ENCODE measurements around the gene TRABD2A. TPM values are rescaled to one million over a fixed set of nuclear protein-coding genes. Genes with fewer than 3 reads are reported as not detected.

The TRABD2A gene
- total and polyA plus RNA-seq, 2 of the 13 experiments (the other 11 are each of a cell fraction or from before 2014, with no cell fraction given) = 0.15 TPM; not detected in 1

DNA sequence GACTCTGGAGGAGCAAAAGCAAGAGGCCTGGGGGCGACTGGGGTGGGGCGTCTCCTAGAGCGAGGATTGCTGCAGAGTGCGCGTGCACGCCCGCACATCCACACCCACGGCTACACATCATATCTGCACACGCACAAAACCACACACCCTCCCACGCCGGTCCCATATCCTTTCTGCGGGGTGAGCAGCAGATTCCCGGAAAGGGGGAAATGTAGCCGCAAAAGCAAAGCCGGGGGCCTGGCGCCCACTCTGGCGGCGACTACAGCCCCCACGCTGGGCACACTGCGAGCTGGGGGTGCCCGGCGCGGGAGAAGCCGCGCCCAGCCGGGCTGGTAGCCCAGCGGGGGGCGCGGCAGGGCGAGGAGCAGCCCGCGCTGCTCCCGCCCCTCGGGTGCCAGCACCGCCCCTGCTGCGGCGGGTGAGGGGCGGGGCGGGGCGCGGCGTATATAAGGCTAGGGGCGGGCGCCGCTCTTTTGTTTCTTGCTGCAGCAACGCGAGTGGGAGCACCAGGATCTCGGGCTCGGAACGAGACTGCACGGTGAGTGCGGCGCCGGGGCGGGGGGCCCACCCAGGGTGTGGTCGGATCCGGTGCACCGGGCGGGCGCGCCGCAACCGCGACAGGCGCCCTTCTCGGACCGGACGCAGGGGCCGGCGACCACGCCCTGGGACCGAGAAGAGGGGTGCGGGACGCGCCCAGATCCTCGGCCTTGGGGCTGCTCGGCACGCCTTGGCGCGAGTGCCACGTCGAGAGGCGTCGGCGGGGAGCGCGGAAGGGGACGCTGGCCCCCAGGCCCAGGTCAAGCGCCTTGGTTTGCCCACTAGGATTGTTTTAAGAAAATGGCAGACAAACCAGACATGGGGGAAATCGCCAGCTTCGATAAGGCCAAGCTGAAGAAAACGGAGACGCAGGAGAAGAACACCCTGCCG is 24.6 kb upstream of the TRABD2A start, which contains the start of gene TMSB10 (continued):
- TF ChIP-seq, protein P1, sequence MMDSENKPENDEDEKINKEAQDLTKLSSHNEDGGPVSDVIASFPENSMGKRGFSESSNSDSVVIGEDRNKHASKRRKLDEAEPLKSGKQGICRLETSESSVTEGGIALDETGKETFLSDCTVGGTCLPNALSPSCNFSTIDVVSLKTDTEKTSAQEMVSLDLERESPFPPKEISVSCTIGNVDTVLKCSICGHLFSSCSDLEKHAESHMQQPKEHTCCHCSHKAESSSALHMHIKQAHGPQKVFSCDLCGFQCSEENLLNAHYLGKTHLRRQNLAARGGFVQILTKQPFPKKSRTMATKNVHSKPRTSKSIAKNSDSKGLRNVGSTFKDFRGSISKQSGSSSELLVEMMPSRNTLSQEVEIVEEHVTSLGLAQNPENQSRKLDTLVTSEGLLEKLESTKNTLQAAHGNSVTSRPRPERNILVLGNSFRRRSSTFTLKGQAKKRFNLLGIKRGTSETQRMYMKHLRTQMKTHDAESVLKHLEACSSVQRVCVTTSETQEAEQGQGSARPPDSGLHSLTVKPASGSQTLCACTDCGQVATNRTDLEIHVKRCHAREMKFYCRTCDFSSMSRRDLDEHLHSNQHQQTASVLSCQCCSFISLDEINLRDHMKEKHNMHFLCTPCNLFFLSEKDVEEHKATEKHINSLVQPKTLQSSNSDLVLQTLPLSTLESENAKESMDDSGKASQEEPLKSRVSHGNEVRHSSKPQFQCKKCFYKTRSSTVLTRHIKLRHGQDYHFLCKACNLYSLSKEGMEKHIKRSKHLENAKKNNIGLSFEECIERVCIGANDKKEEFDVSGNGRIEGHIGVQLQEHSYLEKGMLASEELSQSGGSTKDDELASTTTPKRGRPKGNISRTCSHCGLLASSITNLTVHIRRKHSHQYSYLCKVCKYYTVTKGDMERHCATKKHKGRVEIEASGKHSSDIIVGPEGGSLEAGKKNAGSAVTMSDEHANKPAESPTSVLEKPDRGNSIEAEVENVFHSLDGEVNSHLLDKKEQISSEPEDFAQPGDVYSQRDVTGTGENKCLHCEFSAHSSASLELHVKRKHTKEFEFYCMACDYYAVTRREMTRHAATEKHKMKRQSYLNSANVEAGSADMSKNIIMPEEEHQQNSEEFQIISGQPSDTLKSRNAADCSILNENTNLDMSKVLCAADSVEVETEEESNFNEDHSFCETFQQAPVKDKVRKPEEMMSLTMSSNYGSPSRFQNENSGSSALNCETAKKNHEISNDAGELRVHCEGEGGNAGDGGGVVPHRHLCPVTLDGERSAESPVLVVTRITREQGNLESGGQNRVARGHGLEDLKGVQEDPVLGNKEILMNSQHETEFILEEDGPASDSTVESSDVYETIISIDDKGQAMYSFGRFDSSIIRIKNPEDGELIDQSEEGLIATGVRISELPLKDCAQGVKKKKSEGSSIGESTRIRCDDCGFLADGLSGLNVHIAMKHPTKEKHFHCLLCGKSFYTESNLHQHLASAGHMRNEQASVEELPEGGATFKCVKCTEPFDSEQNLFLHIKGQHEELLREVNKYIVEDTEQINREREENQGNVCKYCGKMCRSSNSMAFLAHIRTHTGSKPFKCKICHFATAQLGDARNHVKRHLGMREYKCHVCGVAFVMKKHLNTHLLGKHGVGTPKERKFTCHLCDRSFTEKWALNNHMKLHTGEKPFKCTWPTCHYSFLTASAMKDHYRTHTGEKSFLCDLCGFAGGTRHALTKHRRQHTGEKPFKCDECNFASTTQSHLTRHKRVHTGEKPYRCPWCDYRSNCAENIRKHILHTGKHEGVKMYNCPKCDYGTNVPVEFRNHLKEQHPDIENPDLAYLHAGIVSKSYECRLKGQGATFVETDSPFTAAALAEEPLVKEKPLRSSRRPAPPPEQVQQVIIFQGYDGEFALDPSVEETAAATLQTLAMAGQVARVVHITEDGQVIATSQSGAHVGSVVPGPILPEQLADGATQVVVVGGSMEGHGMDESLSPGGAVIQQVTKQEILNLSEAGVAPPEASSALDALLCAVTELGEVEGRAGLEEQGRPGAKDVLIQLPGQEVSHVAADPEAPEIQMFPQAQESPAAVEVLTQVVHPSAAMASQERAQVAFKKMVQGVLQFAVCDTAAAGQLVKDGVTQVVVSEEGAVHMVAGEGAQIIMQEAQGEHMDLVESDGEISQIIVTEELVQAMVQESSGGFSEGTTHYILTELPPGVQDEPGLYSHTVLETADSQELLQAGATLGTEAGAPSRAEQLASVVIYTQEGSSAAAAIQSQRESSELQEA (CRISPR knock-in tag; IDR thresholded peaks at IDR 0.05; ENCODE audit: not compliant biosample characterization) = peak; percentile 98
- TF ChIP-seq, protein P2, sequence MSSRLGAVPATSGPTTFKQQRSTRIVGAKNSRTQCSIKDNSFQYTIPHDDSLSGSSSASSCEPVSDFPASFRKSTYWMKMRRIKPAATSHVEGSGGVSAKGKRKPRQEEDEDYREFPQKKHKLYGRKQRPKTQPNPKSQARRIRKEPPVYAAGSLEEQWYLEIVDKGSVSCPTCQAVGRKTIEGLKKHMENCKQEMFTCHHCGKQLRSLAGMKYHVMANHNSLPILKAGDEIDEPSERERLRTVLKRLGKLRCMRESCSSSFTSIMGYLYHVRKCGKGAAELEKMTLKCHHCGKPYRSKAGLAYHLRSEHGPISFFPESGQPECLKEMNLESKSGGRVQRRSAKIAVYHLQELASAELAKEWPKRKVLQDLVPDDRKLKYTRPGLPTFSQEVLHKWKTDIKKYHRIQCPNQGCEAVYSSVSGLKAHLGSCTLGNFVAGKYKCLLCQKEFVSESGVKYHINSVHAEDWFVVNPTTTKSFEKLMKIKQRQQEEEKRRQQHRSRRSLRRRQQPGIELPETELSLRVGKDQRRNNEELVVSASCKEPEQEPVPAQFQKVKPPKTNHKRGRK (CRISPR knock-in tag; IDR thresholded peaks at IDR 0.05) = peak; percentile 58; the same call in 1 of the 2 replicates
- TF ChIP-seq MTF2 (CRISPR knock-in tag; IDR thresholded peaks at IDR 0.05; ENCODE audit: borderline replicate concordance) = peak; percentile 84; the same call in 1 of the 2 replicates
- TF ChIP-seq ZNF230 (CRISPR knock-in tag; IDR thresholded peaks at IDR 0.05) = peak; percentile 92
- no peak; the same call in 1 of the 2 replicates for TF ChIP-seq ZFP41 (CRISPR knock-in tag; IDR thresholded peaks at IDR 0.05; ENCODE audit: borderline replicate concordance)
- TF ChIP-seq SIN3A (IDR thresholded peaks at IDR 0.05; ENCODE audit: borderline replicate concordance, low read depth, low read length) = peak; percentile 50; the same call in 1 of the 2 replicates
- TF ChIP-seq, protein P3, sequence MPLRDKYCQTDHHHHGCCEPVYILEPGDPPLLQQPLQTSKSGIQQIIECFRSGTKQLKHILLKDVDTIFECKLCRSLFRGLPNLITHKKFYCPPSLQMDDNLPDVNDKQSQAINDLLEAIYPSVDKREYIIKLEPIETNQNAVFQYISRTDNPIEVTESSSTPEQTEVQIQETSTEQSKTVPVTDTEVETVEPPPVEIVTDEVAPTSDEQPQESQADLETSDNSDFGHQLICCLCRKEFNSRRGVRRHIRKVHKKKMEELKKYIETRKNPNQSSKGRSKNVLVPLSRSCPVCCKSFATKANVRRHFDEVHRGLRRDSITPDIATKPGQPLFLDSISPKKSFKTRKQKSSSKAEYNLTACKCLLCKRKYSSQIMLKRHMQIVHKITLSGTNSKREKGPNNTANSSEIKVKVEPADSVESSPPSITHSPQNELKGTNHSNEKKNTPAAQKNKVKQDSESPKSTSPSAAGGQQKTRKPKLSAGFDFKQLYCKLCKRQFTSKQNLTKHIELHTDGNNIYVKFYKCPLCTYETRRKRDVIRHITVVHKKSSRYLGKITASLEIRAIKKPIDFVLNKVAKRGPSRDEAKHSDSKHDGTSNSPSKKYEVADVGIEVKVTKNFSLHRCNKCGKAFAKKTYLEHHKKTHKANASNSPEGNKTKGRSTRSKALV (CRISPR knock-in tag; IDR thresholded peaks at IDR 0.05) = peak; percentile 69
- no peak for TF ChIP-seq ZNF33B (CRISPR knock-in tag; IDR thresholded peaks at IDR 0.05)
- TF ChIP-seq, protein P4, sequence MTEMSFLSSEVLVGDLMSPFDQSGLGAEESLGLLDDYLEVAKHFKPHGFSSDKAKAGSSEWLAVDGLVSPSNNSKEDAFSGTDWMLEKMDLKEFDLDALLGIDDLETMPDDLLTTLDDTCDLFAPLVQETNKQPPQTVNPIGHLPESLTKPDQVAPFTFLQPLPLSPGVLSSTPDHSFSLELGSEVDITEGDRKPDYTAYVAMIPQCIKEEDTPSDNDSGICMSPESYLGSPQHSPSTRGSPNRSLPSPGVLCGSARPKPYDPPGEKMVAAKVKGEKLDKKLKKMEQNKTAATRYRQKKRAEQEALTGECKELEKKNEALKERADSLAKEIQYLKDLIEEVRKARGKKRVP (CRISPR knock-in tag; IDR thresholded peaks at IDR 0.05) = peak in 1 of 2 experiments; percentile 85; a peak in 2 of 4 replicates
- peak; percentile 56; the same call in 1 of the 2 replicates for TF ChIP-seq DPF2 (CRISPR knock-in tag; IDR thresholded peaks at IDR 0.05; ENCODE audit: borderline replicate concordance, low read depth)
- TF ChIP-seq ZSCAN29 (CRISPR knock-in tag; conservative IDR thresholded peaks at IDR 0.05) = no peak
- peak; percentile 68 for TF ChIP-seq ZNF430 (CRISPR knock-in tag; IDR thresholded peaks at IDR 0.05)
- 0 out of 2 replicates have a peak, but pooled peaks have one; percentile 39 for TF ChIP-seq ZNF570 (CRISPR knock-in tag; IDR thresholded peaks at IDR 0.05; ENCODE audit: borderline replicate concordance)
